ENCODE results near the gene SLC38A2.

DNA sequence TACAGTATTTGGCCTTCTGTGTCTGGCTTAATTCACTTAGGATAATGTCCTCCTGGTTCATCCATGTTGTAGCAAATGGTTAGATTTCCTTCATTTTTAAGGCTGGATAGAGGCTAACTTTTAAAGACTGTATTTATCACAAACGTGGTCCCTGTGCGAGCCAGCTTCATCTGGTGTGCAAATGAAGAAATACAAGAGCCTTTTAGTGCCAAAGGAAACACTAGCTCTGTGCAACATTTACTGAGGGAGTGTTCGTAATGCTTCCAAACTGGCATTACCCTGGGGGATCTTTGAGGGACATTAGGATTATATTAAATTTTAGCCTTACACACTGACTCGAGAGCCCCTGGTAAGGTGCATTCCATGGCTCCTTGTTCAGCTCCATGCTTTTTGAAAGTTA lies 43.0 kb upstream of the SLC38A2 start:
- TF ChIP-seq, protein P1, sequence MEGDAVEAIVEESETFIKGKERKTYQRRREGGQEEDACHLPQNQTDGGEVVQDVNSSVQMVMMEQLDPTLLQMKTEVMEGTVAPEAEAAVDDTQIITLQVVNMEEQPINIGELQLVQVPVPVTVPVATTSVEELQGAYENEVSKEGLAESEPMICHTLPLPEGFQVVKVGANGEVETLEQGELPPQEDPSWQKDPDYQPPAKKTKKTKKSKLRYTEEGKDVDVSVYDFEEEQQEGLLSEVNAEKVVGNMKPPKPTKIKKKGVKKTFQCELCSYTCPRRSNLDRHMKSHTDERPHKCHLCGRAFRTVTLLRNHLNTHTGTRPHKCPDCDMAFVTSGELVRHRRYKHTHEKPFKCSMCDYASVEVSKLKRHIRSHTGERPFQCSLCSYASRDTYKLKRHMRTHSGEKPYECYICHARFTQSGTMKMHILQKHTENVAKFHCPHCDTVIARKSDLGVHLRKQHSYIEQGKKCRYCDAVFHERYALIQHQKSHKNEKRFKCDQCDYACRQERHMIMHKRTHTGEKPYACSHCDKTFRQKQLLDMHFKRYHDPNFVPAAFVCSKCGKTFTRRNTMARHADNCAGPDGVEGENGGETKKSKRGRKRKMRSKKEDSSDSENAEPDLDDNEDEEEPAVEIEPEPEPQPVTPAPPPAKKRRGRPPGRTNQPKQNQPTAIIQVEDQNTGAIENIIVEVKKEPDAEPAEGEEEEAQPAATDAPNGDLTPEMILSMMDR (IDR thresholded peaks at IDR 0.05), result no peak
- TF ChIP-seq POLR2A (IDR thresholded peaks at IDR 0.05), result no peak
- no peak for TF ChIP-seq POLR2AphosphoS5 (IDR thresholded peaks at IDR 0.05)
- TF ChIP-seq EP300 (IDR thresholded peaks at IDR 0.05; ENCODE audit: low read depth), result no peak

Data from transverse colon (tissue), 4 donors.